Smooth muscle cell (in vitro differentiated cells): ENCODE results near the gene IL37. TPM values are rescaled to one million over a fixed set of nuclear protein-coding genes. Genes with fewer than 3 reads are reported as not detected.

Source experiments
- DNase-seq: peaks from one replicate; lab custom pipeline; 2025; ENCODE audit not compliant: unreplicated experiment; lab: John Stamatoyannopoulos, UW
- H2AFZ ChIP-seq: fragments of 200-600 bp; sonication (generic); 2 replicates; pipeline ENCODE4 v1.6.0; 2016; ENCODE audit warnings: antibody characterized with exemption, low read depth, mild to moderate bottlenecking
- H3F3A ChIP-seq: fragments of 200-600 bp; sonication (generic); 2 replicates; pipeline ENCODE4 v1.6.0; 2017; ENCODE audit warnings: antibody characterized with exemption, low read depth
- H3K27ac ChIP-seq: fragments of 200-600 bp; sonication (generic); 2 replicates; pipeline ENCODE4 v1.5.1; 2016; ENCODE audit warnings: low read depth, mild to moderate bottlenecking
- H3K27me3 ChIP-seq: fragments of 200-600 bp; sonication (generic); 2 replicates; pipeline ENCODE4 v1.6.1; 2016; ENCODE audit warnings: low read depth, mild to moderate bottlenecking
- H3K36me3 ChIP-seq: fragments of 200-600 bp; sonication (generic); 2 replicates; pipeline ENCODE4 v1.5.1; 2016; ENCODE audit warnings: low read depth
- H3K4me1 ChIP-seq: fragments of 200-600 bp; sonication (generic); 2 replicates; pipeline ENCODE4 v1.5.1; 2016; ENCODE audit warnings: low read depth
- H3K4me2 ChIP-seq: fragments of 200-600 bp; sonication (generic); 2 replicates; pipeline ENCODE4 v1.6.0; 2016; ENCODE audit warnings: mild to moderate bottlenecking
- H3K4me3 ChIP-seq: fragments of 200-600 bp; sonication (generic); 2 replicates; pipeline ENCODE4 v1.5.1; 2016; ENCODE audit warnings: mild to moderate bottlenecking
- H3K79me2 ChIP-seq: fragments of 200-600 bp; sonication (generic); 2 replicates; pipeline ENCODE4 v1.6.0; 2016; ENCODE audit warnings: low read depth, mild to moderate bottlenecking
- H3K9ac ChIP-seq: fragments of 200-600 bp; sonication (generic); 2 replicates; pipeline ENCODE4 v1.6.0; 2016; ENCODE audit warnings: low read depth
- H3K9me3 ChIP-seq: fragments of 200-600 bp; sonication (generic); replicated peaks from 2 replicates; pipeline ENCODE4 v1.5.1; 2016; ENCODE audit warnings: low read depth
- H4K20me1 ChIP-seq: fragments of 200-600 bp; sonication (generic); 2 replicates; pipeline ENCODE4 v1.6.0; 2016; ENCODE audit warnings: low read depth
- CTCF ChIP-seq: fragments of 200-600 bp; sonication (generic); IDR thresholded peaks from 2 replicates; pipeline ENCODE4 v1.5.1; 2017; ENCODE audit warnings: borderline replicate concordance, mild to moderate bottlenecking, antibody characterized with exemption; ENCODE audit not compliant: insufficient read depth, poor library complexity, severe bottlenecking
- WGBS: methylation state at CpG from one replicate; pipeline ENCODE4 v1.1.7; 2016; ENCODE audit warnings: low lambda C conversion rate; 5-methylcytosine and 5-hydroxymethylcytosine counted together
- polyA plus RNA-seq: library from polyadenylated mRNA; unstranded; fragments of >200 nt; fragmentation: Nextera tagmentation; extraction: Ambion mirVana; gene quantifications from 2 replicates; pipeline ENCODE4 v1.2.1, GENCODE V29; 2016
- total RNA-seq: library from RNA; depleted of rRNA; stranded (reverse); fragments of >200 nt; gene quantifications from 2 replicates; pipeline ENCODE4 v1.2.3, GENCODE V29; 2014

The IL37 gene
- total and polyA plus RNA-seq, 2 experiments from 2014 or later, result not detected

- Histone ChIP-seq H3K9me3 (no peaks in the 10 kb centered on the region), H3K4me1 (no peaks in the 10 kb centered on the region), H3K9ac (no peak overlapping the region), H3K27me3 (no peaks in the 10 kb centered on the region), H3K4me3 (no peak overlapping the region), H3K36me3 (no peaks in the 10 kb centered on the region), H3F3A (no peaks in the 10 kb centered on the region), H2AFZ (no peak overlapping the region), H3K79me2 (no peaks in the 10 kb centered on the region), H3K27ac (no peak overlapping the region), H3K4me2 (no peak overlapping the region), H4K20me1 (no peaks in the 10 kb centered on the region)
- TF ChIP-seq CTCF, result no peak
- DNase-seq, result no peak
- WGBS, result 84% methylated on average over 7 of the region's 7 CpGs
Measured at GRCh38 chr2:112867701-112868631, 43.0 kb upstream of the IL37 start.

DNA sequence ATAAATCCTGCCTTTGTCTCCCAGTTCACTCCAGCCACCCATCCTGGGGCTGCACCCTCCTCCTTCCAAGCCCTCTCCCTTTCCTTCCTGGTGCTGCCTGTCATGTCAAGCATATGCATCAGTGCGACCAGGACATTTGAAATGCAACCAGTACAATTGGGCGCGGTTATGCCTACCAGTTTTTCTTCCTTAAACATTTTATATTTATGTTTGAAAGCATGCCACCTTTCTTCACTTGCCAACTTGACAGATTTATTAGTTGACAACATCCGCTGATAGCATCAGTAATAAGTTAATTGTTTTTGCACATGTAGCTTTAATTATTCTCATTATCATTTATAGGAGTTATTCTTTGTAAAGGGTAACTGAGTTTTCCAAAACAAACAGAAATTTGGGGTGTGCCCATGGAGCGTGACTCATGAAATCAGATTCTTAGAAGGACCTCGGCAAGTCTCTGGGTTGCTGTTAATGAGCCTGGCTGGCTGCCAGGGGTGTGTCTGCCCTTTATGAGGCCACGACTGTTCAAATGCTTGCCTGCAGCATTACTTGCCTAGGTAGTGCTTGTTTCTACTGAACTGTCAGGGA, 41.6 kb upstream of the IL37 start:
- Histone ChIP-seq H3K4me2 (peak overlapping the region; percentile 41), H3K4me3 (no peak overlapping the region), H2AFZ (no peak overlapping the region), H3K27me3 (no peaks in the 10 kb centered on the region), H3K79me2 (no peaks in the 10 kb centered on the region), H3K9me3 (no peaks in the 10 kb centered on the region), H3K36me3 (no peaks in the 10 kb centered on the region), H3F3A (no peaks in the 10 kb centered on the region), H3K4me1 (no peaks in the 10 kb centered on the region), H3K9ac (no peak overlapping the region), H4K20me1 (no peaks in the 10 kb centered on the region), H3K27ac (no peak overlapping the region)
- DNase-seq, result no peak
- 54% methylated on average over 7 of the region's 7 CpGs for WGBS
- TF ChIP-seq CTCF, result no peak

DNA sequence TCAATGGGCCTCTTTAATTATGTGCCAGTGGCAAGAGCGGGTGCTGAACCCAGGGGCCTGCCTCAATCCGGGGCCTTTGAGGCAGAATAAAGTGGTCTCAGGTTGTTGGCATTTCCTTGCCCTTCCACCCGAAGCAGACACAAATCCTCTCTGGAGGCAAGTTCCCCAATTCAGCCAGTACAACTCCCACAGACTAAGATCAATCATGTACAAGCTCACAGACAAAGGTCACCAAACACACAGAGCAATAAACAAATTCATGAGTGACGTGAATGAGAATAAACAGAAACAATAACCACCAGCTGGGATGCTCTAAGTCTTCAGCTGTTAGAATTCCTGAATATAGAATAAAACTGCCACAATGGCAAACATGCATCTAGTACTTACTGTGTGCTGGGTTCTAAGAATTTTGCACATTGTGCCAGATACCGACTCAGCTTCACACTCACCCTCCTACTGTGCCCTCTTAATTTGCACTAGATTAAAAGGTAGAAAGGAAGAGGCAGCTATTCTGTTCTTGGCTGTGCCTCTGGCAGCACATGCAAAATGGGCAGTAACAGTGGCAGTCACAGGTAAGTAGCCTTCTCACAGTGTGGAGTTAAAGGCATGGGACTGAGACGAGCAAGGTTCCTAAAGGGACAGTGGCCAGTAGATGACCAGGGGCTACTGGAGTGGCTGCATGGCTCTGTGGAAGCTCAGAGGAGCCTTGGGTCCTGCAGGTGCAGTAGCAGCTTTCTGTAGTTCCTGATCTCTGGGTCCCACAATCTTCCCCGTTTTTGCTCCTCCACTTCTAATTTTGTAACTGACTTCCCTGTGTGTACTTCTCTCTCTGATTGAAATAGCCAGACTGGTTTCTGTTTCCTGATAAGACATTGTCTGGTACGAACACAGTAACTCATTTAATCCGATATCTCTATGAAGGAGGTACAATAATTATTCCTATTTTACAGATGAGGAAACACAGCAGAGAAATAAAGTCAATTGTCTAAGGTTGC, 39.8 kb upstream of the IL37 start:
- no peaks in the 10 kb centered on the region for H3K27me3 ChIP-seq
- no peak overlapping the region for H3K4me3 ChIP-seq
- no peak overlapping the region for H3K27ac ChIP-seq
- no peak overlapping the region for H3K9ac ChIP-seq
- no peaks in the 10 kb centered on the region for H3K79me2 ChIP-seq
- no peak overlapping the region for H3K4me2 ChIP-seq
- 71% methylated on average over 9 of the region's 9 CpGs for WGBS
- no peaks in the 10 kb centered on the region for H3K4me1 ChIP-seq
- no peaks in the 10 kb centered on the region for H3K36me3 ChIP-seq
- H4K20me1 ChIP-seq, result no peaks in the 10 kb centered on the region
- H3K9me3 ChIP-seq, result no peaks in the 10 kb centered on the region
- no peak for TF ChIP-seq CTCF
- no peaks in the 10 kb centered on the region for H3F3A ChIP-seq
- no peak overlapping the region for H2AFZ ChIP-seq
- no peak for DNase-seq
